ENCODE results near the gene VAT1L. TPM values are rescaled to one million over a fixed set of nuclear protein-coding genes. Genes with fewer than 3 reads are reported as not detected.

The VAT1L gene
- total and polyA plus RNA-seq, 10 of the 15 experiments (the other 5 are each of a cell fraction or from before 2014, with no cell fraction given) = 0.06 to 0.18 (median 0.10) TPM; not detected in 5

DNA sequence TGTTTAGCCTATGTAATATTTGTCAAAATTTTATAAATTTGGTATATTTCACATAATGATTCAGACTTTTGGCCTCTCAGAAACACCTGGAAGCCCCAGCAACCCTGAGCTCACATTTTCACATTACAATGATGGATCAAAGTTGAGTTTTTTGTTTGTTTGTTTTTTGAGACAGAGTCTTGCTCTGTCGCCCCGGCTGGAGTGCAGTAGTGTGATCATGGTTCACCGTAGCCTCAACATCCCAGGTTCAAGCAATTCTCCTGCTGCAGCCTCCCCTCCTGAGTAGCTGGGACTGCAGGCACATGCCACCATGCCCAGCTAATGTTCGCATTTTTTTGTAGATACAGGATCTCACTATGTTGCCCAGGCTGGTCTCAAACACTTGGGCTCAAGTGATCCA, 10.6 kb upstream of the VAT1L start:
- POLR2A ChIA-PET = no interaction called here
- no peaks in the 10 kb centered on the region for H3K9me3 ChIP-seq (replicated peaks; ENCODE audit: control insufficient read depth, insufficient read depth, low read length)
- H3K27ac ChIP-seq (ENCODE audit: control insufficient read depth, insufficient read depth) = no peak overlapping the region
- BruUV-seq (replicated peaks) = no TSS peak
- intact Hi-C loops (cut with micrococcal nuclease; ENCODE audit: unreplicated experiment) (no loop called here), in situ Hi-C loops (cut with MboI) (no loop called here)
- no peak overlapping the region for H3K4me2 ChIP-seq (ENCODE audit: control insufficient read depth, insufficient read depth)
- ATAC-seq (no peak), DNase-seq (ENCODE audit: low read depth, low spot score) (no peak), FAIRE-seq (no peak)
- H3K4me1 ChIP-seq (ENCODE audit: control insufficient read depth, insufficient read depth, low read length) = no peaks in the 10 kb centered on the region
- SMC1A ChIA-PET (ENCODE audit: uncharacterized antibody, unreplicated experiment) = no interaction called here
- H3K79me2 ChIP-seq (ENCODE audit: control insufficient read depth, insufficient read depth, low read length) = no peaks in the 10 kb centered on the region
- no peak overlapping the region for H3K4me3 ChIP-seq
- CTCF ChIA-PET = no interaction called here
- WGBS (ENCODE audit: insufficient coverage, insufficient replicate concordance, low lambda C conversion rate, missing lambda C conversion rate) = 29% methylated on average over 4 of the region's 4 CpGs
- TF ChIP-seq RUNX3 (IDR thresholded peaks at IDR 0.05; ENCODE audit: low read length) (no peak), SMARCA5 (IDR thresholded peaks at IDR 0.05) (no peak), MEF2A (IDR thresholded peaks at IDR 0.05; ENCODE audit: insufficient read depth, low read depth, low read length) (no peak), CEBPB (IDR thresholded peaks at IDR 0.05; ENCODE audit: borderline replicate concordance in 1 of 2, low read depth in 2 of 2, low read length in 2 of 2) (no peak), IRF5 (IDR thresholded peaks at IDR 0.05; ENCODE audit: borderline replicate concordance) (no peak), ASH2L (IDR thresholded peaks at IDR 0.05; ENCODE audit: borderline replicate concordance, low read depth) (no peak)
- TF ChIP-seq, protein P1, sequence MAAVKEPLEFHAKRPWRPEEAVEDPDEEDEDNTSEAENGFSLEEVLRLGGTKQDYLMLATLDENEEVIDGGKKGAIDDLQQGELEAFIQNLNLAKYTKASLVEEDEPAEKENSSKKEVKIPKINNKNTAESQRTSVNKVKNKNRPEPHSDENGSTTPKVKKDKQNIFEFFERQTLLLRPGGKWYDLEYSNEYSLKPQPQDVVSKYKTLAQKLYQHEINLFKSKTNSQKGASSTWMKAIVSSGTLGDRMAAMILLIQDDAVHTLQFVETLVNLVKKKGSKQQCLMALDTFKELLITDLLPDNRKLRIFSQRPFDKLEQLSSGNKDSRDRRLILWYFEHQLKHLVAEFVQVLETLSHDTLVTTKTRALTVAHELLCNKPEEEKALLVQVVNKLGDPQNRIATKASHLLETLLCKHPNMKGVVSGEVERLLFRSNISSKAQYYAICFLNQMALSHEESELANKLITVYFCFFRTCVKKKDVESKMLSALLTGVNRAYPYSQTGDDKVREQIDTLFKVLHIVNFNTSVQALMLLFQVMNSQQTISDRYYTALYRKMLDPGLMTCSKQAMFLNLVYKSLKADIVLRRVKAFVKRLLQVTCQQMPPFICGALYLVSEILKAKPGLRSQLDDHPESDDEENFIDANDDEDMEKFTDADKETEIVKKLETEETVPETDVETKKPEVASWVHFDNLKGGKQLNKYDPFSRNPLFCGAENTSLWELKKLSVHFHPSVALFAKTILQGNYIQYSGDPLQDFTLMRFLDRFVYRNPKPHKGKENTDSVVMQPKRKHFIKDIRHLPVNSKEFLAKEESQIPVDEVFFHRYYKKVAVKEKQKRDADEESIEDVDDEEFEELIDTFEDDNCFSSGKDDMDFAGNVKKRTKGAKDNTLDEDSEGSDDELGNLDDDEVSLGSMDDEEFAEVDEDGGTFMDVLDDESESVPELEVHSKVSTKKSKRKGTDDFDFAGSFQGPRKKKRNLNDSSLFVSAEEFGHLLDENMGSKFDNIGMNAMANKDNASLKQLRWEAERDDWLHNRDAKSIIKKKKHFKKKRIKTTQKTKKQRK (IDR thresholded peaks at IDR 0.05; ENCODE audit: low read depth, low read length) = no peak
- H3K9ac ChIP-seq (ENCODE audit: control insufficient read depth, insufficient read depth, low read length) = no peak overlapping the region
- no peaks in the 10 kb centered on the region for H4K20me1 ChIP-seq (ENCODE audit: control insufficient read depth, insufficient read depth)
- no peaks in the 10 kb centered on the region for H3K36me3 ChIP-seq (ENCODE audit: control insufficient read depth in 2 of 2, insufficient read depth in 2 of 2, low read length in 1 of 2)
- H3K27me3 ChIP-seq (replicated peaks in 1 of 2; ENCODE audit: control insufficient read depth in 2 of 2, insufficient read depth in 2 of 2, low read length in 1 of 2) = no peaks in the 10 kb centered on the region
- no peak overlapping the region for H2AFZ ChIP-seq (ENCODE audit: control insufficient read depth, low read depth, low read length)
- RAD21 ChIA-PET (ENCODE audit: unreplicated experiment) = no interaction called here
